Stimulated activated CD4-positive, alpha-beta T cell treated with anti-CD3 and anti-CD28 coated beads, Interleukin-1b, Interleukin-23, amount 100 ng/mL, for 4 hours (primary cell): ENCODE data around the gene PLXNA2.

Experiments used
- DNase-seq, 2 donors: peaks; one replicate each; pipeline ENCODE4 v3.0.0-alpha.2; 2020; ENCODE audit warnings: low read depth in 2 of 2

The PLXNA2 gene

DNA sequence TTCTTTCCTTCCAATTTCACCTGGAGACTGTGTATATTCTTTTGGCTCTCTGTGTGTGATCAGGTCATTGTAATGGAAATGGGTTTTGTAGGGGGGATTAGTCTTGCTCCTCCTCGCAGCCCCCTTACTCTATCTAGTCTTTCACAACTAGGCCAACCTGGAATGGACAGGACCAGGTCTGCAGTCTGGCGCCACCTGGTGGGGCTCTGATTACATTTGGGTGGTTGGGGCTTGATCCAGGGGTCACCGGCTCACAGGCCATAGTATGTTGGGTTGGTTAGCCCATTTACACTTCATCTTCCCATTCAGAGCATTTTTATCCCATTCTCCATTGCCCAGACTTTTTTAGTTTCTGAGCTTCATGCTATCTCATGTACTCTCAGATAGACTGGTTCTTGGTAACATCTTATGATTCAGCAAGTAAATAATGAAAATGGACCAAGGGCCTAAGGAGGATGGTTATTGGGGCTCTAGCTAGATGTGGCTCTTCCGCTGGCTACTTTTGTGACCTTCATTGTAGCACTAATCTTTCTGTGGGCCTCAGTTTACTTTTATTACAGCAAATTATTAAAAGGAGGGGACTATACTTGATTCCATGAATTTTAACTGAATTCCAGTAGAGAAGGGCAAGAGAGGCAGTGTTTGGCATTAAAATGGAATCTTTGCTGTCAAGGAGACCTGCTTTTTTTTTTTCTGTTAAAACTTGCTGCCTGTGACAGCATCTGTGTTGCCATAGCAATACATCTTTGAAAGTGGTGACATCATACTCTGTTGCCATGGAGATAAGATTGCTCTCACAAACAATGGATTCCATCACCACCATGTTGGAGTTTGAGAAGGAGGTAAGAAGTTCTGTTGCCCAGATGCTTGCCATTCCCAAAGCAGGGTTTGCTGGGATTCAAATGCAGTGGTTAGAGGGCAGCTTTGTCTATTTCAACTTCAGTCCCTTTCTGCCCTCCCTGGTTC, 150.1 kb downstream of the PLXNA2 start:
- DNase-seq, result peak; percentile 28 to 56

DNA sequence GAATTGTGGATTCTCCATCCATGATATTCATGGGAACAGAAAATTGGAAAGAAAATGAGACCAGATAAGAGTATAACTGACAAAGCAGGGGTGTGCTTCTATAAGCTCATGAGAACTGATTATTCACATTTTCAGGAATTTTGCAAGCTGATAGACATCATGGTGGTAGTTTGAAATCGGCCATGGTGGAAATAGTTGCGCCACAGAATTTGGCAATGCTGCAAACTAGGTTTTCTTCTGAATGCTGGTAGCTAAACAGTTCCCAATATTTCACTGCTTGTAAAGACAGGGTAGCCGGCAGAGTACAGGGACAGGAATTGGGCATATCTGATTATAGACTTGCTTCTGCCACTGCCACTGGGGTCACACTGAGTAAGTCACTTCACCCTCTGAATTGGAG, 151.1 kb downstream of the PLXNA2 start:
- no peak for DNase-seq

DNA sequence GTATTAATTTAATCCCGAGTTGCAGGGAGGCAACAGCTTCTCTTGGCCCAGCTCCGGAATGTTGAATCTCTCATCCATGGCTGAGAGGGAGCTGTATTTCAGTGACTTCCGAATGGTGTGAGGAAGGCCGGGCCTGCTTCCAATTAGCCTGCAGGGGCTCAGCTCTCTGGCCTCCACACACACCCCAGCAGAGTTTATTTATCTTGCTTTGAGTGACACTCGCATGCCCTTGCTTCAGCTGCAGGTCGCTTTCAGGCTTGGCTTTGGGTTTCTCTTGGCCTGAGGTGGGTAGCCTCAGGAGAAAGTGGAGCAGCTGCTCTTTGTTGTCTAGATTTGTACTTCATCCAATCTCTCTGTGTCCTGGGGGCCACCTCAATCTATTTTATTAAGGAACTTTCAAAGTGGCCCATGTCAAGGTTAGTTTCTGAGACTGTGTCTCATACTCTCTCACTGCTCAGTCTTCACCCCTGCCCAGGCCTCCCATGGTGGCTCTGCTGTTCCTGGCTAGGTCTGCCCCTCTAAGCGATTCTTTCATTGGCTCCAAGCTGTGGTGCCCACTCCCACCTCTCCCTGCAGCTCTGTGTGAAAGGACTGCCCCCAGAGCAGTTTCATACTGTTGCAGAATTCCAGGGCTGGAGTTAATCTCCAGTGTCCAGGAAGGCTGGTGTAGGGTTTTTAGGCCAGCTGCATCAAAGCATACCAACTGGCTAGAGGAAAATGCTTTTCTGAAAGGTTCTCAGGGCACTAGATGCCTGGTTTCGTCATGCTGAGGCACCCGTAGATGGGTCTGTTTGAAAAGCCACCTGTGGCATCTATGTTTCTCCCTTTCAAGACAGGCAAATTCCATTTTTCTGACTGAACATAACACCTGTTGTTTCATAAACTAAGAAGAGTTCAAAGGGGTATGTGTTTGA, 153.5 kb downstream of the PLXNA2 start:
- no peak for DNase-seq

DNA sequence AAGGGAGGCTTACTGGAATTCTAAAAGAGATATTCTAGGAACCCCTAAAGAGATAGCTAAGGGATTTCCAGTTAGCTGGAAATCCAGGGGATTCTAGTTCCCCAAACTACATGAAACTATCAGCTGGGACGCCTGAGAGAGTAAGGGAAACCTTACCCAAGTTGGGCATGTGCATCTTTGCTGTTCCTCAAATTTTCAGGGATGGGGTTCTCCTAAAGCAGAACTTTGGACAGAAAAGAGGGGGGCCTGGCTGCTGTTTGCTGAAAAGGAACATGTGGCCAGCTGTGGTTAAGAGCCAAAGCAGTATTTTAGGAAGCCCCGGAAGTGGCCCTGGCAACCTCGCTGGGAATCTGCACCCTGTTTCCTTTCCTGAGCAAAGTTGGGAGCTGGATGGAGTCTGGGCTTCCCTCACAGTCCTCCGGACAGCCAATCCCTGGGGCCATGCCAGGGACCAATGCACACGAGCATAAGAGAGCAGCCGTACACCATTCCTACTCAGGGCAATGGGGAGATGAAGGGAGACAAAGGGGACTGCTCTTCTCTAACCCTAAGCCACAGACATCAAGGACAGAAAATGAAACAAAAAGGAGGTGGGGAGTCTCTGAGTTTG, 154.3 kb downstream of the PLXNA2 start:
- DNase-seq, result no peak

DNA sequence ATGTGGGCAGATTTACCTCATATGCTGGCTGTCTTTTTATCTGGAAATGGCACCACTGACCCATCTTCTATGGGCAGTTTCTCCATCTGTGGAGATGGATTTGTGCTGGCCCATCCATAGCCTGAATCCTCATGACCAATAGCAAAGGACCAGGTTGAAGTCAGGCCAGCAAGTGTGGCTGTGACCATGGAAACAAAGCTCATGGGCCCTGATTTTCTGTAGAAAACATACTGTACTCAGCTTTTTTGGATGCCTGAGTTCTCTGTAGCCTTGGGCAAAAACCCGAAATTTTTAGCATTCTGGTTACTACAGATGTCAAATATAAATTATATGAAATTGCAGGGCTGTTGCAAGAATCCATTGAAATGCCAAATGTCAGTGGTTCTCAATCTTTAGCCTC, 155.0 kb downstream of the PLXNA2 start:
- no peak for DNase-seq

DNA sequence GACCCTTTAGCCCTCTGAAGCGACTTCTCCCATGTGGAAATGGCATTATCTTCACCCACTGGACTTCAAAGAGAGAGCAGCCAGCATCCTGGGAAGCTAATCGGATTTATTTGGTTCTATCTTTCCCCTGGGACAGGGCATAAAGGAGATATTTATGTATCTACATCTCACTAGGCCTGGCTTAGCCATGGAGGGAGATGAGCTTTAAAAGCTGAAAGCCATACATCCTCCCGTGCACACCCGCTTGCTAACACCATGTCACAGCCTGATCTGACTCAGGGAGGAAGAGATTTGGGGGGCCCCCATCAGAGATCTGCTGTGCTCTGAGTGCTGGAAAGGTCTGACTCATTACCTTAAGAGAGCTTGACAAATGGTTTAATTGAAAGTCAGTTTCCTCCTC, 155.9 kb downstream of the PLXNA2 start:
- DNase-seq, result no peak

DNA sequence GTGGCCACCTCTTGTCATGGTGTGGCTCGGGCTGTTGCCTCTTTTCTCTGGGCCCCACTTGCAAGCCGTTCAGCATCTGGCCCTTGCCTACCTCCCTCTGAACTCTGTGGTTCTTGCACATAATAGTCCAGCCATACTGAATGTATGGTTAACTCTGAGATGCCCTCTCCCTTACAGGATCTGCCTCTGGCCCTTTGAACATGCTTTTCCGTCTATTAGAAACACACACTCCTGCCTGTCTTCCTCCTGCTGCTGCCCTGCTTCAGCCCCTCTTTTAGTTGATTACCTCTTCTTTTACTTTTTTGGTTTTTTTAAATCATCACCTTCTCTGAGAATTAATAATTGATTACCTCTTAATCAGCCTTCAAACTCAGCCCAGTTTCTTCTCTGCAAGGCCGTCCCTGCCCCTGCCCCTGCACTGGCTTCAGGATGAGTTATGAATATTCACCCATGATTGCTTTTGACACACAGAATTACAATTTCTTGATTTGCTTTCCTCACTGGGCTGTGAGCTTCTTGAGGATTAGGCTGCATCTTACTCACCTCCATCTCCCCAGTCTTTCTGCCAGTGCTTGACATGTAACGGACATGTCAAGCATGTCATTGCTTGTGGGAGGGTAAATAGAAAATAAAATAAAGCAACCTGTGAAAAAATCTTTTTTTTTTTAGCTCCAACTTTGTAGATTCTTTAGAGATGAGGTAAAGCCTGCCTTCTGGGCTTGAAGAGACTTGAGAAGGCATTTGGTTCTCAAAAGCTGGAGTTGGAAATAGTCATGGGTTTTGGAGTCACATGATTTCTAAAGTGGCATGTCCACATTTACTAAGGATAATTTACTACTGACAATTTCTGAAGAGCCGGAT, 158.3 kb downstream of the PLXNA2 start:
- DNase-seq, result no peak

DNA sequence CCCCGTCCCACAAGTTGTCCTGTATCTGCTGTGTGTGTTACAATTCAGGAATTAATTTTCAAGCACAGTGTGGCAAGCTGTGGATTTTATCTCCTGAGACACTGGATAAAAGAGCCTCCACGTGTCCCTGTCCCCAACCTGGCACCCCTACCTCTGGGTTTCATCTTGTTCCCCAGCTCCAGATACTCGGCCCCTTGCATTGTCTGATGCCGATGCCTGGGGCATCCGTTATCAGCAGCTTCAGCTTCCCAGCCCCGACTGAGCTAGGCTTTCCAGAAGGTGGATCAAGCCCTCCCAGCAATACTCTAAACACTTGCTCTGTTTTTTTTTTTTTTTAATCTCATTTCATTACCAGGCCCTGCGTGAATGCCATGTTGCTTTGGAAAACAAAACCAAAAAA, 159.4 kb downstream of the PLXNA2 start:
- DNase-seq, result no peak

DNA sequence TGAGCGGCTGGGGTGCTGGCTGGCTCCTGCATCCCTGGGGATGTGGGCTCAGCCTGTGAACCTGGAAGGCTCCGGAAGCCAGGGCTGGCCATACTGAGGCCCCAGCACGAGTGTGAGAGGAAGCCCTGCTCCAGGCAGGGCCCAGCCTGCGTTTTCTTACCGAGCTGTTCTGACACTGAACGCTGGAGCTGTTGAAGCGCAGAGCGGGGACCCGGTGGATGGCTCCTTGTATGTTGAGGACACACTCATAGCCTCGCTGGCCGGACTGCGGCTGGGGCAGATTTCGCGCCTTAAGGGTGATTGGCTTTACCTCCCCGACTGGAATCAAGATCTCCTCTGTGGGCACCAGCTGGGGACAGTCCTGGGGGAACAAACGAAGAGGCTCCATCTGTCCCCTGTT, 160.0 kb downstream of the PLXNA2 start:
- no peak for DNase-seq

DNA sequence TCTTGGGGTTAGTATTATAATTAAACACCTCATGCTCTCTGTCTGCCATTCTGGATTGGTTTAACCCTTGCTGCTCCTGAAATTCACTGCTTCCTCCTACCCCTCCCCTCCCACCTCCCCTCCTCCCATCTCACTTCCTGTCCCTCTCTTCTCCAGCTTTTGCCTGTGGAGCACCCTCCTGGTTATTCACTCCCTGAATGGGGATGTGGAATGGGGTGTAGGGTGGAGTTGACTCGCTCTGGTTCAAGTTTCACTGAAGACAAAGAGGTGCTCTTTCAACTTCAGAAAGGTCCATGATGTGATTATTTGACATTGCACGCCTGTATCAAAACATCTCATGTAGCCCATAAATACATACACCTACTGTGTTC, 160.5 kb downstream of the PLXNA2 start:
- no peak for DNase-seq

DNA sequence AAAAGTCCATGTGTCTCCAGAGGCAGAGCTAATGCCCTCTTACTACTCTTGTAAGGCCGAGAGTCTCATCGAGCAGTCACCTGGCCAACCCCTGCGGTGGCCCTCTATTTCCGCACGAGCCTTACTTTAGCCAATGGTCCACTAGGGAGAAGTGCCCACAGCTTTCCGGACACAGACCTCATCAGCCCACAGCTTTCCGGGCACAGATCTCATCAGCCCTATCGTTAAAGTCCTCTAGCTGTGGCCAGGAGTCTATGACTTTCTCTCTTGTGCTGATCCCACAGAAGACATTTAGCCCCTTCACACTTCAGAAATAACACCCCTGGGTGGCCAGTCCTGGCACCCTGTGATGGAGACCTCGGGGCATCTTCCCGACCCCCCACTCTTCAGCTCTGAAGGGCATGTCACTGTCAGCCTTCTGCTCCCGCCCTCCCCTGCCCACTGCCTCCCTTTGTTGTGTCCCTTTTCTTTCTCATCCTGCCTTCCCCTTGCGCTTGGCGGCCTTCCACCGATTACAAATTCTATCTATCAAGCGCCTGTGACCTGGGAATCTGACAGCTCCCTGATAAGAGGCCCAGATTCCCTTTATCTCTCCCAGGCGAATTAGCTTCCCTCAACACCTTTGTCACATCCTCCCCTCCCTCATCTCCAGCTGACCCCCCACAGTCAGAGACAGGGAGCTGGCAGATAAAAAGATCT, 161.0 kb downstream of the PLXNA2 start:
- DNase-seq, result no peak

DNA sequence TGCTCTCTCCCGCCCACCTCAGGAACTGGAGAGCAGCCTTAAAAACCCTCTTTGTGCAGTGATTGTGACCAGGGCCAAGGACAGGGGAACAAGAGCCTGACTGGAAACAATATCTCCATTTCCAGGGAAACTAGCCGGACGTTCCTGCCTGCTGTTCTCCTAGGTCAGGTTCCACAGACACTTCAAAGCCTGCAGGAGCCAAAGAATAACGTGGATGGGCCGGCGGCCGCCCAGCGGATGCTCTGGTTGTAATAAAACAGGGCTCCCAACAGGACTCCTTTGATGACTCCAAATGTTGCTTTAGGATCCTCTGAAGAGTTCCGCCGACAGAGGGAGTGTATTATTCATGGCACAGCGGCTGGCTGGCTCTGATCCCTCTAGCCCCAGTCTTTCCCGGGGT, 162.2 kb downstream of the PLXNA2 start:
- no peak for DNase-seq

DNA sequence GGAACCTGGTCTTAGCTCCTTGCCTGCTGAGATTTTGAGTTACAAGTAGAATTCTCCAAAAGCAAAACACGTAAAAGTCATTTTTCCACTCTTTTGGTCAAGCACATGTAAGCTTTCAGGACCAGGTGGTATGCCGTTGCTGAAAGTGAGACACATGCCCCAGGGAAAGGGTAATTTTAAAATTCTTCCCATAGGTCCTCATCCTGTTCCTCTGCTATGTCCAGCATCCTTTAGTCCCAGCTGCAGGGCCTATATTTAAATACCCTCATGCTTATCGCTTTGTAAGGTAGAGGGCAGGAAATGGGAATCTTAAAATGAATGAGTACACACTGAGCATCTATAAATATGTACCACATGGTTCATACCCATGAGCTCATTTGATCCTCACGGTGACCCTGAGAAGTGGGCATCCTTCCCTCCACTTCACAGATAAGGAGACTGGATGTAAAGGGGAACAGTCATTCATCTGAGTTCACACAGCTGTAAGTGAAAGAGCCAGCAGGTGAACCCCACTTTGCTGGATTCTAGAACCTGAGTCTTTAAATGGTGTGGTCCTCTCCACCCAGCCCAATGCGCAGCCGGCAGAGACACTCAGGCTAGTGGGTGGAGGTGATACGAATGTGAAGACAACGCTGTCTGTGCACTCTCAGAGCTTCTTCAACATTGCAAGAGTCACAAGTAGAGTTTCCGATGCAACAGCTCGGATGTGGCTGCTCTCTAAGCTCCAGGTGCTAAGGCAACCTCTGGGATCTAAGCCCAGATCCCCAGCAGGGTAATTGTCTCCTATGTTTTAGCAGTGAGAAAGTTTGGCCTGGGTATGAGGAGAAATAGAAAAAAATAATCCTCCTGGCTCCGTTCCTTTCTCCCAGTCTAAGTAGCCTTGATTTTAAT, 163.5 kb downstream of the PLXNA2 start:
- no peak for DNase-seq

DNA sequence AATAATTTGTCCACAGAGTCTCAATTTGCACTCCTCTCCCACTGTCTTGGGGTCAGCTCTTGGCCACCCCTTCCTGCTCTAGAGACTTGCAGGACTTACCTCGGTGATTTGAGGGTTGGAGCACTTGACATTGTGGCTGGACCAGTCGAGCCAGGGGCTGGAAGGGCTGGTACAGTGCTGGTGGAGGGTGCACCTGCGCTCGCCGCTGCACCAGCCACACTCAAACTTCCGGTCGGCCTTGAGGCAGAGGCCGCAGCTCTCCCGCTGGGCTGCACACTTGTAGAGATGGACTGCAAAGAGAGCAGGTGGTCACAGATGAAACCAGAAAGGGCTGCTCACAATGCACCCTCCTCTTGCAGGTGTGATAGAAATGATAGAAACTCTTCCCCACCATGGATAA, 165.0 kb downstream of the PLXNA2 start:
- DNase-seq, result no peak

DNA sequence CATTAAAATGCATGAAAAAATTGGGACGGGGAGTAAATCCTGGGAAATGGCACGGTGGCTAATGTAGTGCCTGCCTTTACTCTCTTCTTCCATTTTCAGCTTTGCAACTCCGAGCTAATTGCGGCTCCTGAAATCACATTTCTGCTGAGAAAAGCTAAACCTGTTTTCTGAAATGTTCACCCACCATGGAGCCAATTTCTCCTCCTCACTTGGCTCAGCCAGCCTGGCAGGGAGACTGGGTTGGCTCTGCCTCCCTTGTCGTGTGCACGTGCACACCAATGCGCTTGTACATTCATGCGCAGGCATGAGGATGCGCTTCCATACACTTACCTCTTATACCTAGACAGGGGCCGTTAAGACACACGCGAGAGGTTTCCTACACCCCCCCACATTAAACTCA, 165.4 kb downstream of the PLXNA2 start:
- no peak for DNase-seq

DNA sequence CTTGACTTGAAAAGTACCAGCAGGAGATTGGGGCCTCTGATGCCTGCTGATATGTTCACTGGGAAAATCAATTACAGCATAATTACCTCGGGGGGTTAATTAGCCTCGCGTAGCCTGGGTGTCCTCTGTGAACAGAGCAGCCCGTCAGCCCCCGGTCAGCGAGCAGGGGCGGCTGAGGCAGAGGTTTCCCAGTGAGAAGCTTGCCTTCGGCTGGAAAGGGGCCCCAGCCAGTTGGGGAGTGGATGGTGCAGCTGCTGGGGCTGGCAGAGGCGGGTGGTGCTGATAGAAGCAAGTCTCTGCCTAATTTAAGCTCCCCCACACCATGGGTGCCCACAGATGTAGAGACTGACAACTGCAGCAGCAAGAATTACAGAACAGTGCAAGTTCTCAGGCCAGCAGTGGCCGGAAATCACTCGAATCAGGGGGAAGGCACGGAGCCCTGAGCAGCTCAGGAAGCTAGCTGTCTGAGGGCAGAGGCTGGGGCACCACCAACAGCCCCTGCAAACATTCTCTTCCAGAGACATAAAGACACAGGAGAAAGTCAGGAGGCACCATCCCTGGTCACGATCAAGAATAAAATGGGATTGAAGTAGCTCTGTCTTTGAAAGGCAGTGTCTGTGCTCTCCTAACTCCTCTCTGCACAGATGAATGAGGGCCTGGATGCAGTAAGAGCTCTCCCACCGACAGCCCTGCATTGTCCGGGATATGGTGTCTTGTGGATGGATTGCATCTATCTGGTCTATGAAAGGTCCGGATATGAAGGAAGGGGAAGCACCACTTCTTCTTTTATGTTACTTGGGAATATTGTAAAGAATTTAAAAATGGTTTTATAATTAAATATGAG, 166.7 kb downstream of the PLXNA2 start:
- DNase-seq, result no peak

DNA sequence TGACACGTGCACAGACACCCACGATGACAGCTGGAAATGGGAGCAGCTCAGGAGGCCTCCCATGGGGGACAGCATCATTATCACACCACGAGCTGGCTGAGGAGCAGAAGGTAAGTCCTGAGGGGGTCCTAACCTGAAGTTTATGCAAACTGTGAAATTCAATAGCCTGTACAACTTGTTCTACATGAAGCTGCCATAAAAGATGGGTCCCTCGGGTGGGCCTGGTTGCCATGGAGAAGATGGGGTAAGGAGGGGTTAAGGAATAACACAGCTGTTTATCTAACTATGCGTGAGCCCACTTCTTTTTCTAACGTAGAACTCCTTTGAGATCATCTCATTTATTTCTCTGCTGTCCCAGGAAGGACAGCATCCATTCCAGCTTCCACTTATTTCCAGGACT, 169.8 kb downstream of the PLXNA2 start:
- no peak for DNase-seq

DNA sequence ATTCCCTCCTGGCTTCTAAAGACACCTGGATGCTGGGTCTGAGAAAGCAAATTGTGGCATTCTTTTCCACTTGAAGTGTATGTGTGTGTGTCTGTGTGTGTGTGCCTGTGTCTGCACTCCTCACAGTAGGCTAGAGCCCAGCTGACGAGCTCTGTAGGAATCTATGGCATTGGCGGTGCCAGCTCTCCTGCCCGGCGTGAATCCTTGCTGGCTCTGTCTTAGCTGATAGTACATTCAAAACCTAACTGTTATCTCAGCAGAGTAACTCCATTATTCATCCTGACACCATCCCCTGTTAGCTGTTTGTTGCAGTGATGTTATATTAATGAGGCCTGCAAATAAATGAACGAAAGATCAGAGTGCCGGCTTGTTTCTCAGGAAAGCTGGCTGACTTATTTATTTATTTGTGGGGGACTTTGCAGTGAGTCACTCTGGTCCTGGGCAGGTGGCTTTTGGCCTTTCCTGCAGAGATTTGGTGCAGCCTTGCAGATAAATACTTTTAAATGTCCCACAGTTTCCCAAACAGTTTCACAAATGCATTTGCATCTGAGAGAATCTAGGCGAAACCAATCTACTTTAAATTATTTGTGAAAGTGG, 172.7 kb downstream of the PLXNA2 start:
- no peak for DNase-seq
